Measurements from ENCODE around the gene ANKS6. TPM values are rescaled to one million over a fixed set of nuclear protein-coding genes. Genes with fewer than 3 reads are reported as not detected.

Gene ANKS6
- total and polyA plus RNA-seq, 4 donors = 16.7 to 35.5 (median 25.0) TPM

GRCh38 chr9:98707166-98708102 is 88.9 kb downstream of the ANKS6 start:
- ATAC-seq (ENCODE audit: insufficient read depth, low FRiP score) = peak; percentile 76
- H3K4me1 ChIP-seq (ENCODE audit: control insufficient read depth in 5 of 5, insufficient read depth in 5 of 5, low read length in 5 of 5) = peaks cover 0 to 12% (median 0%) of the 10 kb centered on the region in 5 donors
- H3K36me3 ChIP-seq (ENCODE audit: control insufficient read depth in 4 of 4, insufficient read depth in 4 of 4, low read length in 4 of 4) = no peaks in the 10 kb centered on the region
- TF ChIP-seq, protein P1, sequence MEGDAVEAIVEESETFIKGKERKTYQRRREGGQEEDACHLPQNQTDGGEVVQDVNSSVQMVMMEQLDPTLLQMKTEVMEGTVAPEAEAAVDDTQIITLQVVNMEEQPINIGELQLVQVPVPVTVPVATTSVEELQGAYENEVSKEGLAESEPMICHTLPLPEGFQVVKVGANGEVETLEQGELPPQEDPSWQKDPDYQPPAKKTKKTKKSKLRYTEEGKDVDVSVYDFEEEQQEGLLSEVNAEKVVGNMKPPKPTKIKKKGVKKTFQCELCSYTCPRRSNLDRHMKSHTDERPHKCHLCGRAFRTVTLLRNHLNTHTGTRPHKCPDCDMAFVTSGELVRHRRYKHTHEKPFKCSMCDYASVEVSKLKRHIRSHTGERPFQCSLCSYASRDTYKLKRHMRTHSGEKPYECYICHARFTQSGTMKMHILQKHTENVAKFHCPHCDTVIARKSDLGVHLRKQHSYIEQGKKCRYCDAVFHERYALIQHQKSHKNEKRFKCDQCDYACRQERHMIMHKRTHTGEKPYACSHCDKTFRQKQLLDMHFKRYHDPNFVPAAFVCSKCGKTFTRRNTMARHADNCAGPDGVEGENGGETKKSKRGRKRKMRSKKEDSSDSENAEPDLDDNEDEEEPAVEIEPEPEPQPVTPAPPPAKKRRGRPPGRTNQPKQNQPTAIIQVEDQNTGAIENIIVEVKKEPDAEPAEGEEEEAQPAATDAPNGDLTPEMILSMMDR (IDR thresholded peaks at IDR 0.05; ENCODE audit: control extremely low read depth, extremely low read depth) = no peak
- DNase-seq = peak; percentile 69 to 82 (median 69)
- H3K27ac ChIP-seq (ENCODE audit: low read depth in 1 of 2, low read length in 1 of 2) = no peak overlapping the region
- WGBS, 2 donors = 4% methylated on average over 73 to 79 of the region's 79 CpGs
- H3K9ac ChIP-seq (ENCODE audit: insufficient read depth in 1 of 2, low read length in 2 of 2) = no peak overlapping the region
- peaks cover 0 to 10% (median 0%) of the 10 kb centered on the region in 4 donors for H3K9me3 ChIP-seq (ENCODE audit: control insufficient read depth in 4 of 4, insufficient read depth in 3 of 4, low read length in 3 of 4)
- peak overlapping the region; percentile 17 for H3K4me3 ChIP-seq
- peaks cover 20 to 52% (median 41%) of the 10 kb centered on the region in 3 donors for H3K27me3 ChIP-seq (ENCODE audit: control insufficient read depth in 3 of 3, insufficient read depth in 3 of 3, low read length in 2 of 3)

DNA sequence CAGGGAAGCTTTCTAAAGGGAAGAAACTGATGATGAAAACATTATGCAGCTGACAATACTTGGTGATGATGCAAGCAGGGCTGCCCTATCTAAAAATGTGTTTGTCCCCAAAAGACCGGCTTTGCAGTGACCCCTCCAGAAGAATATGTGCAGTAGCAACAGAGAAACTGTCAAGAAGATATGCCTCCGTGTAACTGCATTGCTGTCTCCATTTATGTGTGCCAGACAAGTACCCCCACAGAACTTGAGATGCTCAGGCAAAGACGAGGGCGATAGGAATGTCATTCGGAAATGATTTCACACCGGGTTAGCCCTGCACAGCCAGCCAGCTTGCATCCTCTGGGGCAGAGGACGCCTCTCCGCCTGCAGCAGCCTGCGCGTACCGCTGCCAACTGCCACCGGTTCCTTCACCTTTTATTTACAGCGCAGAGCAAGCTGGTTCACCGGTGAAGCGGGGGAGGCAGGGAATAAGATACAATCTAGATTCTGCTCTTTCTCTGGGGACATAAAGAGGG is 89.6 kb downstream of the ANKS6 start:
- 7 to 8% methylated on average over 15 of the region's 15 CpGs for WGBS, 2 donors
- no peaks in the 10 kb centered on the region for H3K36me3 ChIP-seq (ENCODE audit: control insufficient read depth in 4 of 4, insufficient read depth in 4 of 4, low read length in 4 of 4)
- H3K9me3 ChIP-seq (ENCODE audit: control insufficient read depth in 4 of 4, insufficient read depth in 3 of 4, low read length in 3 of 4) = peaks cover 0 to 10% (median 0%) of the 10 kb centered on the region in 4 donors
- no peak overlapping the region for H3K4me3 ChIP-seq
- no peak for ATAC-seq (ENCODE audit: insufficient read depth, low FRiP score)
- H3K9ac ChIP-seq (ENCODE audit: insufficient read depth in 1 of 2, low read length in 2 of 2) = no peak overlapping the region
- DNase-seq = no peak
- peaks cover 20 to 50% (median 41%) of the 10 kb centered on the region in 3 donors for H3K27me3 ChIP-seq (ENCODE audit: control insufficient read depth in 3 of 3, insufficient read depth in 3 of 3, low read length in 2 of 3)
- TF ChIP-seq, protein P1 (IDR thresholded peaks at IDR 0.05; ENCODE audit: control extremely low read depth, extremely low read depth) = no peak
- peaks cover 0 to 12% (median 0%) of the 10 kb centered on the region in 5 donors for H3K4me1 ChIP-seq (ENCODE audit: control insufficient read depth in 5 of 5, insufficient read depth in 5 of 5, low read length in 5 of 5)
- no peak overlapping the region for H3K27ac ChIP-seq (ENCODE audit: low read depth in 1 of 2, low read length in 1 of 2)

GRCh38 chr9:98702835-98703380 is 93.4 kb downstream of the ANKS6 start:
- TF ChIP-seq, protein P1 (IDR thresholded peaks at IDR 0.05; ENCODE audit: control extremely low read depth, extremely low read depth) = no peak
- no peaks in the 10 kb centered on the region for H3K36me3 ChIP-seq (ENCODE audit: control insufficient read depth in 4 of 4, insufficient read depth in 4 of 4, low read length in 4 of 4)
- H3K4me3 ChIP-seq = no peak overlapping the region
- DNase-seq (no peak), ATAC-seq (ENCODE audit: insufficient read depth, low FRiP score) (no peak)
- 74 to 88% methylated on average over 2 of the region's 2 CpGs for WGBS, 2 donors
- no peak overlapping the region for H3K9ac ChIP-seq (ENCODE audit: insufficient read depth in 1 of 2, low read length in 2 of 2)
- H3K4me1 ChIP-seq (ENCODE audit: control insufficient read depth in 5 of 5, insufficient read depth in 5 of 5, low read length in 5 of 5) = peaks cover 0 to 12% (median 0%) of the 10 kb centered on the region in 5 donors
- H3K27ac ChIP-seq (ENCODE audit: low read depth in 1 of 2, low read length in 1 of 2) = no peak overlapping the region
- H3K9me3 ChIP-seq (ENCODE audit: control insufficient read depth in 4 of 4, insufficient read depth in 3 of 4, low read length in 3 of 4) = peaks cover 0 to 18% (median 0%) of the 10 kb centered on the region in 4 donors
- peaks cover 3 to 32% (median 29%) of the 10 kb centered on the region in 3 donors for H3K27me3 ChIP-seq (ENCODE audit: control insufficient read depth in 3 of 3, insufficient read depth in 3 of 3, low read length in 2 of 3)

All from lung (tissue), 12 donors.